Measurements from ENCODE around the gene WWOX.

WWOX gene

GRCh38 chr16:78996790-78997189, 897.3 kb downstream of the WWOX start:
- DNase-seq (ENCODE audit: low spot score): no peak

GRCh38 chr16:78998879-78999278, 899.4 kb downstream of the WWOX start:
- no peak for DNase-seq (ENCODE audit: low spot score)

- no peak for DNase-seq (ENCODE audit: low spot score)
Measured at GRCh38 chr16:79001156-79001967, 901.9 kb downstream of the WWOX start.

GRCh38 chr16:79003026-79003609, 903.7 kb downstream of the WWOX start:
- no peak for DNase-seq (ENCODE audit: low spot score)

GRCh38 chr16:79004309-79004708, 904.9 kb downstream of the WWOX start:
- no peak for DNase-seq (ENCODE audit: low spot score)

- DNase-seq (ENCODE audit: low spot score): no peak
Measured at GRCh38 chr16:79005096-79005495, 905.6 kb downstream of the WWOX start.

GRCh38 chr16:79006206-79006605, 906.8 kb downstream of the WWOX start:
- DNase-seq (ENCODE audit: low spot score): no peak

GRCh38 chr16:79006765-79007164, 907.3 kb downstream of the WWOX start:
- no peak for DNase-seq (ENCODE audit: low spot score)

GRCh38 chr16:79007614-79008013, 908.2 kb downstream of the WWOX start:
- DNase-seq (ENCODE audit: low spot score): no peak

- no peak for DNase-seq (ENCODE audit: low spot score)
Measured at GRCh38 chr16:79008036-79008868, 908.8 kb downstream of the WWOX start.

- no peak for DNase-seq (ENCODE audit: low spot score)
Measured at GRCh38 chr16:79008869-79009179, 909.4 kb downstream of the WWOX start.

GRCh38 chr16:79009896-79010295, 910.4 kb downstream of the WWOX start:
- DNase-seq (ENCODE audit: low spot score): no peak

GRCh38 chr16:79011282-79011681, 911.8 kb downstream of the WWOX start:
- no peak for DNase-seq (ENCODE audit: low spot score)

- no peak for DNase-seq (ENCODE audit: low spot score)
Measured at GRCh38 chr16:79012671-79013434, 913.4 kb downstream of the WWOX start.

GRCh38 chr16:79013930-79014660, 914.6 kb downstream of the WWOX start:
- no peak for DNase-seq (ENCODE audit: low spot score)

GRCh38 chr16:79018650-79019429, 919.4 kb downstream of the WWOX start:
- no peak for DNase-seq (ENCODE audit: low spot score)

- no peak for DNase-seq (ENCODE audit: low spot score)
Measured at GRCh38 chr16:79019431-79019830, 920.0 kb downstream of the WWOX start.

- DNase-seq (ENCODE audit: low spot score): no peak
Measured at GRCh38 chr16:79021991-79022630, 922.7 kb downstream of the WWOX start.

GRCh38 chr16:79026117-79026516, 926.7 kb downstream of the WWOX start:
- DNase-seq (ENCODE audit: low spot score): no peak

GRCh38 chr16:79036541-79036940, 937.1 kb downstream of the WWOX start:
- no peak for DNase-seq (ENCODE audit: low spot score)
